K562 (cell line): ENCODE measurements around the gene TBC1D16. TPM values are rescaled to one million over a fixed set of nuclear protein-coding genes. Genes with fewer than 3 reads are reported as not detected.

ENCODE experiments used
- ATAC-seq: fragments of 200-7000 bp; cut with Tn5 transposase; 3 replicates; pipeline ENCODE4 v1.9.1; 2020; ENCODE audit warnings: moderate library complexity
- BruUV-seq: library from RNA; stranded (reverse); fragments of 400-500 nt; replicated peaks from 2 replicates; lab custom pipeline; 2021; lab: Mats Ljungman, UMichigan
- CTCF ChIA-PET: fragments of 300-600 bp; formaldehyde crosslinking; extraction: SDS; loops from one replicate; lab custom pipeline; 2021; ENCODE audit warnings: low intra/inter-chr PET ratio; lab: Yijun Ruan, JAX
- POLR2A ChIA-PET: fragments of 300-600, 350-650 bp; sonication (Branson Sonifier 250); formaldehyde crosslinking; extraction: SDS; loops from one replicate; lab custom pipeline; 2021; ENCODE audit warnings: antibody characterized with exemption, inconsistent platforms; lab: Yijun Ruan, JAX
- DNase-seq, 4 experiments: peaks; one replicate each; pipeline versions ENCODE4 v3.0.0 to v3.0.0-alpha.2; 2011 to 2018; ENCODE audit warnings: low spot score in 3 of 4, mixed read lengths in 3 of 4; ENCODE audit errors: extremely low read depth in 1 of 4
- FAIRE-seq: peaks from 2 replicates; lab custom pipeline; 2011; peaks lifted over from hg19 to GRCh38; lab: Jason Lieb, UNC
- H2AFZ ChIP-seq: 2 replicates; pipeline ENCODE4 v1.6.0; 2011; ENCODE audit warnings: low read depth, low read length, control low read depth, inconsistent platforms
- H3K27ac ChIP-seq: fragments of 200-600 bp; 3 replicates; pipeline ENCODE4 v1.8.0; 2011; ENCODE audit warnings: low read depth, mild to moderate bottlenecking, control low read depth, inconsistent platforms, low read length, moderate library complexity, mixed read lengths; ENCODE audit errors: extremely low read depth
- H3K27me3 ChIP-seq, 2 experiments: fragments of 300-600 bp in 1 of 2; 2 replicates in 1 of 2; 3 replicates in 1 of 2; pipeline versions ENCODE4 v1.6.0 to v1.8.0; 2011; ENCODE audit warnings: inconsistent platforms in 2 of 2, low read length in 2 of 2, mild to moderate bottlenecking in 1 of 2, mixed read lengths in 1 of 2, moderate library complexity in 1 of 2; ENCODE audit not compliant: control insufficient read depth in 2 of 2, insufficient read depth in 2 of 2
- H3K36me3 ChIP-seq: fragments of 300-600 bp; 3 replicates; pipeline ENCODE4 v1.8.0; 2011; ENCODE audit warnings: mild to moderate bottlenecking, low read length, inconsistent platforms; ENCODE audit not compliant: control insufficient read depth, insufficient read depth
- H3K4me1 ChIP-seq, 2 experiments: fragments of 200-600 bp in 1 of 2; replicated peaks in 1 of 2; 2 replicates in 1 of 2; 3 replicates in 1 of 2; pipeline versions ENCODE4 v1.5.1 to v1.8.0; 2011; ENCODE audit warnings: inconsistent platforms in 2 of 2, low read length in 2 of 2, mild to moderate bottlenecking in 1 of 2, mixed read lengths in 1 of 2, moderate library complexity in 1 of 2; ENCODE audit not compliant: control insufficient read depth in 2 of 2, insufficient read depth in 2 of 2
- H3K4me2 ChIP-seq: 2 replicates; pipeline ENCODE4 v1.6.1; 2011; ENCODE audit warnings: low read length, control low read depth, inconsistent platforms, mixed read lengths; ENCODE audit not compliant: insufficient read depth
- H3K4me3 ChIP-seq: fragments of 200-600 bp; sonication (generic), shearing (Covaris generic); 2 replicates; pipeline ENCODE4 v1.5.1; 2016; ENCODE audit warnings: control low read depth, inconsistent platforms
- H3K79me2 ChIP-seq: fragments of 200-600 bp; 3 replicates; pipeline ENCODE4 v1.8.0; 2011; ENCODE audit warnings: low read length, inconsistent platforms; ENCODE audit not compliant: control insufficient read depth, insufficient read depth
- H3K9ac ChIP-seq, 2 experiments: 2 replicates each; pipeline versions ENCODE4 v1.6.0 to v1.6.1; 2011; ENCODE audit warnings: low read depth in 2 of 2, low read length in 2 of 2, control low read depth in 1 of 2, inconsistent platforms in 1 of 2, mild to moderate bottlenecking in 1 of 2, mixed read lengths in 1 of 2; ENCODE audit not compliant: insufficient read depth in 1 of 2
- H3K9me1 ChIP-seq: one replicate; pipeline ENCODE4 v1.6.0; 2011; ENCODE audit warnings: inconsistent platforms, mild to moderate bottlenecking, low read length, moderate library complexity; ENCODE audit not compliant: control insufficient read depth, insufficient read depth
- H3K9me3 ChIP-seq: replicated peaks from 2 replicates; pipeline ENCODE4 v1.5.1; 2011; ENCODE audit warnings: low read depth, low read length, inconsistent platforms; ENCODE audit not compliant: control insufficient read depth, insufficient read depth
- H4K20me1 ChIP-seq: replicated peaks from 2 replicates; pipeline ENCODE4 v1.6.1; 2011; ENCODE audit warnings: low read length, inconsistent platforms, mixed read lengths; ENCODE audit not compliant: control insufficient read depth, insufficient read depth
- GABPB1 ChIP-seq: sonication (generic); formaldehyde crosslinking; IDR thresholded peaks from 2 replicates; pipeline ENCODE4 v1.8.0; 2022; ENCODE audit warnings: mild to moderate bottlenecking, missing genetic modification reagents
- KLF10 ChIP-seq: fragments of 250-450 bp; sonication (Bioruptor Pico); IDR thresholded peaks from 2 replicates; pipeline ENCODE4 v1.6.1; 2021; ENCODE audit warnings: matching md5 sums
- PCBP1 ChIP-seq: fragments of 200-400 bp; formaldehyde crosslinking; IDR thresholded peaks from 2 replicates; pipeline ENCODE4 v1.6.1; 2018; ENCODE audit warnings: mild to moderate bottlenecking, low read depth, low read length; ENCODE audit not compliant: poor library complexity, severe bottlenecking
- PRDM10 ChIP-seq: fragments of 450-650 bp; IDR thresholded peaks from 2 replicates; pipeline ENCODE4 v1.6.1; 2018; ENCODE audit not compliant: partially characterized antibody
- RUNX1 ChIP-seq: sonication (generic); IDR thresholded peaks from 2 replicates; pipeline ENCODE4 v1.6.1; 2016; ENCODE audit warnings: antibody characterized with exemption, low read depth
- SRSF1 ChIP-seq: fragments of 200-400 bp; formaldehyde crosslinking; IDR thresholded peaks from 2 replicates; pipeline ENCODE4 v1.6.1; 2017; ENCODE audit warnings: mild to moderate bottlenecking, low read depth, low read length, moderate library complexity
- ZBTB8A ChIP-seq: fragments of 450-650 bp; IDR thresholded peaks from 2 replicates; pipeline ENCODE4 v1.6.1; 2018; ENCODE audit warnings: mild to moderate bottlenecking, moderate library complexity; ENCODE audit not compliant: partially characterized antibody
- ZNF695 ChIP-seq: fragments of 450-650 bp; formaldehyde crosslinking; IDR thresholded peaks from 2 replicates; pipeline ENCODE4 v1.4.0; 2020; ENCODE audit warnings: mild to moderate bottlenecking, moderate library complexity
- ZNF766 ChIP-seq: fragments of 200-800 bp; sonication (Bioruptor generic); conservative IDR thresholded peaks from 2 replicates; pipeline ENCODE4 v1.6.1; 2016; ENCODE audit warnings: missing genetic modification characterization, missing compliant biosample characterization
- WGBS: fragments of 100-300 bp; shearing (Covaris generic); methylation state at CpG from one replicate; pipeline ENCODE4 v1.1.6; 2016; ENCODE audit warnings: low coverage, mixed read lengths; ENCODE audit not compliant: insufficient coverage; ENCODE audit errors: missing lambda C conversion rate; 5-methylcytosine and 5-hydroxymethylcytosine counted together
- in situ Hi-C: fragments of 300-500 bp; cut with MboI; formaldehyde crosslinking; loops from 4 replicates; pipeline ENCODE4 v1.15.0; 2018; ENCODE audit warnings: inconsistent platforms, mixed read lengths
- intact Hi-C: fragments of 100-400 bp; cut with micrococcal nuclease; formaldehyde crosslinking; loops from 2 replicates; pipeline ENCODE4 v1.14.2; 2022
- polyA plus RNA-seq, 8 experiments: library from polyadenylated mRNA; depleted of rRNA in 4 of 8; stranded (reverse) in 5 of 8; unstranded in 3 of 8; fragments of >200 nt; fragmentation: Nextera tagmentation in 2 of 8; fragmentation: Illumina TruSeq in 1 of 8; extraction: Ambion mirVana in 2 of 8; extraction: Trizol in 1 of 8; gene quantifications; 2 replicates each; pipeline versions ENCODE4 v1.2.1 to v1.2.3, GENCODE V29; 2011 to 2014; ENCODE audit warnings: inconsistent platforms in 1 of 8, missing spikeins in 1 of 8
- total RNA-seq, 7 experiments: library from RNA; depleted of rRNA in 6 of 7; stranded (reverse); fragments of >200 nt in 6 of 7; fragmentation: Illumina TruSeq in 2 of 7; extraction: Trizol in 2 of 7; gene quantifications; 2 replicates each; pipeline versions ENCODE4 v1.2.1 to v1.2.3, GENCODE V29; 2011 to 2021; ENCODE audit warnings: low replicate concordance in 1 of 7
- TF ChIP-seq, protein P1 (sequence below): fragments of 450-650 bp; IDR thresholded peaks from 2 replicates; pipeline ENCODE4 v1.6.1; 2017; ENCODE audit warnings: mild to moderate bottlenecking, moderate library complexity

Gene TBC1D16
- total and polyA plus RNA-seq, 9 of the 15 experiments (the other 6 are each of a cell fraction or from before 2014, with no cell fraction given) = 0.01 to 0.20 (median 0.03) TPM; not detected in 1

GRCh38 chr17:79929257-79930061 lies 106.2 kb downstream of the TBC1D16 start:
- CTCF ChIA-PET = interaction anchor here (0.6 kb wide), 1 partner anchor 140 kb away, joined by 3 read pairs; no protein-coding TSS in a partner anchor
- no peaks in the 10 kb centered on the region for H3K9me1 ChIP-seq
- no peaks in the 10 kb centered on the region for H3K9me3 ChIP-seq
- TF ChIP-seq ZNF695 (no peak), ZNF766 (CRISPR knock-in tag) (peak; percentile 72), SRSF1 (no peak), ZBTB8A (no peak), GABPB1 (no peak), PRDM10 (no peak), KLF10 (CRISPR knock-in tag) (no peak), PCBP1 (peak; percentile 58), RUNX1 (no peak)
- TF ChIP-seq, protein P1, sequence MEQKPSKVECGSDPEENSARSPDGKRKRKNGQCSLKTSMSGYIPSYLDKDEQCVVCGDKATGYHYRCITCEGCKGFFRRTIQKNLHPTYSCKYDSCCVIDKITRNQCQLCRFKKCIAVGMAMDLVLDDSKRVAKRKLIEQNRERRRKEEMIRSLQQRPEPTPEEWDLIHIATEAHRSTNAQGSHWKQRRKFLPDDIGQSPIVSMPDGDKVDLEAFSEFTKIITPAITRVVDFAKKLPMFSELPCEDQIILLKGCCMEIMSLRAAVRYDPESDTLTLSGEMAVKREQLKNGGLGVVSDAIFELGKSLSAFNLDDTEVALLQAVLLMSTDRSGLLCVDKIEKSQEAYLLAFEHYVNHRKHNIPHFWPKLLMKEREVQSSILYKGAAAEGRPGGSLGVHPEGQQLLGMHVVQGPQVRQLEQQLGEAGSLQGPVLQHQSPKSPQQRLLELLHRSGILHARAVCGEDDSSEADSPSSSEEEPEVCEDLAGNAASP = no peak
- TF ChIP-seq, all 486 proteins: peak for 2
- Histone ChIP-seq H4K20me1 (no peaks in the 10 kb centered on the region; the same call in 1 of the 2 replicates), H3K79me2 (no peaks in the 10 kb centered on the region), H2AFZ (no peak overlapping the region), H3K9ac (no peak overlapping the region), H3K4me2 (no peak overlapping the region), H3K27ac (no peak overlapping the region), H3K4me1 (peaks cover 0 to 27% of the 10 kb centered on the region in 2 experiments; a peak in 2 of 5 replicates), H3K4me3 (no peak overlapping the region), H3K27me3 (peaks cover 12 to 45% of the 10 kb centered on the region in 2 experiments; a peak in 3 of 5 replicates), H3K36me3 (no peaks in the 10 kb centered on the region)
- WGBS = 15% methylated on average over 13 of the region's 25 CpGs
- intact Hi-C loops (no loop called here), in situ Hi-C loops (no loop called here)
- POLR2A ChIA-PET = no interaction called here
- FAIRE-seq (no peak), ATAC-seq (no peak), DNase-seq (no peak)
- BruUV-seq = no TSS peak
